Fibroblast of skin of back (primary cell): ENCODE data around the gene LSM12.

ENCODE experiments used
- DNase-seq: peaks from one replicate; pipeline ENCODE4 v3.0.0-alpha.2; 2013

The LSM12 gene

DNA sequence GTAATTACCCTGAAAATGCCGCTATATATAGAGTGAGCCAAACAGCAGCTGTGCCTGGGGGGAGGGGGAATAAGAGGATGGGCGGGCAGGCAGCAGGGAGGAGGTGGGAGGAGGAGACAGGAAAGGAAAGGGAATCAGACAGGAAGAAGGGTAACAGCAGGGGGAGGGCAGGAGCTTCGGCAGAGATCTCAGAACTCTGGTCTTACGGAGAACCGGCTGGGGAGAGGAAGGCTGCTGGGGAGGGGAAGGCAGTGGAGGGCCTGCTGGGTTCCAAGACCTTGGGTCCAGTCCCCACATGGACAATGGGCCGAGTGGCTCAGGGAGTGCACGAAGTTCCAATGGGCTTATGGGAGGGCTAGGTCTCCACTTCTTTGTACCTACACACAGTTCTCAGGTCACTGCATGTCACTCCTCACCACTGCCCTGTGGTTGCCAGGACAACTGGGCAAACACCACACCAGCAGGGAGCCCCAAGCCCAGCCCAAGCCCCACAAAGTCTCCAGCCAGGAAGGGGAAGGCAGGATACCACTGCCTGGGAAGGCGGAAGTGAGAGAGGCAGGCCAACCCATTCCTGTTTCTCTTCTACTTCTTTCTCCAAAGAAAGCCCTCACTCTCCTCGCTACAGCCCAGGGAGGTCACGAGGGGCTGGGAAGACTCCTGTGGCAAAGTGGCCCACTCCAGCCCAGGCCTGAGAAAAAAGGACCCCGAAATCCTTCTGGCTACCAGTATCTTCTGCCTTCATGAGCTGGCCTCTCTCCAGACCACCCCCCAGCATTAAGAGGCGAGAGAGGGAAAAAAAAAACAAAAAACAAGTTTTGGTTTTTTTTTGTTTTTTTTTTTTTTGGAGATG lies 29.4 kb upstream of the LSM12 start:
- peak; percentile 95 for DNase-seq

DNA sequence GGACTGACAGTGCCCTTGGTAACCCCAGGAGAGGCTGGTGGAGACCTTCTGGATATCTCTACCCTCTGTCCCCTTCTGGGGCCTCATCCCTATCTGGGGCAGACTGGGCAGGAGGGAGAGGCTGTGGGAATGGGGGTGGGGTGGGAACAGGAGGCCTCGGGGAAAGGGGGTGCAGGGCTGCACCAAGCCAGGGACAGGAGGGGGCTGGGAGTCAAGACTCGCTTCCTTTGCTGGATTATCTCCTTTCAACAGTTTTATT lies 28.8 kb upstream of the LSM12 start:
- DNase-seq = no peak

DNA sequence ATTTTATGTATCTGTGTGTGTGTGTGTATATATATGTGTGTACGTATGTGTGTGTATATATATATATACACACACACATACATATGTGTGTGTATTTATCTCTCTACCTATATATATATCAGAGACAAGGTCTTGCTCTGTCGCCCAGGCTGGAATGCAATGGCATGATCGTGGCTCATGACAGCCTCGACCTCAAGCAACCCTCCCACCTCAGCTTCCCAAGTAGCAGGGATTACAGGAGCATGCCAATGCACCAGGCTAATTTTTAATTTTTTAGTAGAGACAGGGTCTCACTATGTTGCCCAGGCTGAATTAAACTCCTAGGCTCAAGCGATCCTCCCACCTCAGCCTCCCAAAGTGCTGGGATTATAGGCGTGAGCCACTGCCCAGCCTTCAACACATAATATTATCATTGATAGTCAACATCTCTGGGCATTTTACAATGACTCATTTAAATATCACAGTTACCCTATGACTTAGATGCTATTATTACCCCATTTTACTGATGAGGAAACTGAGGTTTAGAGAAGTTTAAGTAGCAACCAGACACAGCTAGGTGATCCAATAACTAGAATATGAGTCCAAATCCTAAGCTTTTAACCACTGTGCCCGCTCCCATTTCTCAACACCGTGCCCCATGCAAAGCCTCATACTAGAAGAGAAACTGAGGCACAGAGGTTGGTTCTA lies 28.4 kb upstream of the LSM12 start:
- DNase-seq = no peak

DNA sequence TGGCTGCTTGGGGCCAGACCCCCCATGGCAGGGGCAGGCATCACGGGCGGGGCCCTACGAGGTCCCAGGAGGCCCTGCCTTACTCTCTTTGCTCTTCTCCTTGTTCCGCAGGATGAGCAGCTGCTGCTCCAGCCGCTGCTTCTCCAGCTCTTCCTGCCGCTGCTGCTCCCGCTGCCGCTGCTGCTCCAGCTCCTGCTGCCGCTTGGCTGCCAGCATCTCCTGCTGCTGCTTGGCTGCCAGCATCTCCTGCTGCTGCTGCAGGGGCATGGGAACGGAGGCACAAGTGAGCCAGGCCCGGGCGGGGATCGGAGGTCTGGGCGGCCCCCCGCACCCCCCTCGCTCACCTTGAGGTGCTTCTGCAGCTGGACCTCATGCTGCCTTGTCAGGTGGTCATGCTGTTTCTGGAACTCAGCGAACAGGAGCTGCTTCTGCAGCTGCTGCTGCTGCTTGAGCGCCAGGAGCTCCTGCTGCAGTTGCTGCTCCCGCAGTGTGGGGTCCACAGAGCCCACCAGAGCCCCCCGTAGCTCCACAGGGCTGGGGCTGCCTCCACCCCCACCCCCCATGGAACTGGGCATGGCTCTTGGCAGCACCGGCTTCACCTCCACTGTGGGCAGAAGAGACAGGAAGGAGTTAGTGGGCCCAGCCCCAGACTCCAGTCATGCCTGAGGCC lies 26.9 kb upstream of the LSM12 start:
- no peak for DNase-seq

- DNase-seq = no peak
Measured at GRCh38 chr17:44092051-44092450, 25.6 kb upstream of the LSM12 start.

- no peak for DNase-seq
Measured at GRCh38 chr17:44091200-44091997, 24.9 kb upstream of the LSM12 start.

DNA sequence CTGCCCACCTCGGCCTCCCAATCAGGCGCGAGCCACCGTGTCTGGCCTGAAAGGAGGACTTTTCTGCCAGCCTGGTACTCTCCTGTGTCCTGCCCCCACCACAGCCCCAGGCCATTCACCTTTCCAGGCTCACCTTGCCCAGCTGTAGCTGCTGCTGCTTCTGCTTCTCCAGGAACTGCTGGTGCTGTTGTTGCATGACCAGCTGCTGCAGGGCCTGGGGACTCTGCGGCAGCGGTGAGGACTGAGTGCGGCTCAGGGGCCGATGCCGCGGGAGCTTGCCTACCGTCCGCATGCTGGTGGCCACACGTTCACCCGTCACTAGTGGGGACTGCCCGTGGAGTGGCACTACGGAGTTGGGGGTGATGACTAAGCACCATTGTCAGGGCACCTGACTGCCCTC lies 21.8 kb upstream of the LSM12 start:
- DNase-seq = no peak

DNA sequence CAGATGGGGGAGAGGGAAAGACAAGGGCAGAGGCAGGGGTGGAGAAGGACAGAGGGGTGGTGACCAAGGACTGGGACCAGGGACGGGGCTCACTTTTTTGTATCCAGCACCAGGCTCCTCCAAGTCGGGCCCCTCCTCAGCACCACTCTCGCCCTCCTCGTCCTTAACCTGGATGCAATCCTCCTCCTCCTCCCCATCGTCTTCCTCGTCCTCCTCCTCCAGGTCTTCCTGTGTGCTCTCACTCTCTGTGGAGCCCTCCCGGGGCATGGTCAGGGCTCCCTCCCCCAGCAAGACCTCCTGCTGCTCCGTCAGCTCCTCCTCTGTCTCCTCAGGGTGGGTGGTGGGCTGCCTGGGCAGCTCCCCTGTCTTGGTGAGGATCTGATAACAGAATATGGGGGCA lies 20.8 kb upstream of the LSM12 start:
- no peak for DNase-seq

DNA sequence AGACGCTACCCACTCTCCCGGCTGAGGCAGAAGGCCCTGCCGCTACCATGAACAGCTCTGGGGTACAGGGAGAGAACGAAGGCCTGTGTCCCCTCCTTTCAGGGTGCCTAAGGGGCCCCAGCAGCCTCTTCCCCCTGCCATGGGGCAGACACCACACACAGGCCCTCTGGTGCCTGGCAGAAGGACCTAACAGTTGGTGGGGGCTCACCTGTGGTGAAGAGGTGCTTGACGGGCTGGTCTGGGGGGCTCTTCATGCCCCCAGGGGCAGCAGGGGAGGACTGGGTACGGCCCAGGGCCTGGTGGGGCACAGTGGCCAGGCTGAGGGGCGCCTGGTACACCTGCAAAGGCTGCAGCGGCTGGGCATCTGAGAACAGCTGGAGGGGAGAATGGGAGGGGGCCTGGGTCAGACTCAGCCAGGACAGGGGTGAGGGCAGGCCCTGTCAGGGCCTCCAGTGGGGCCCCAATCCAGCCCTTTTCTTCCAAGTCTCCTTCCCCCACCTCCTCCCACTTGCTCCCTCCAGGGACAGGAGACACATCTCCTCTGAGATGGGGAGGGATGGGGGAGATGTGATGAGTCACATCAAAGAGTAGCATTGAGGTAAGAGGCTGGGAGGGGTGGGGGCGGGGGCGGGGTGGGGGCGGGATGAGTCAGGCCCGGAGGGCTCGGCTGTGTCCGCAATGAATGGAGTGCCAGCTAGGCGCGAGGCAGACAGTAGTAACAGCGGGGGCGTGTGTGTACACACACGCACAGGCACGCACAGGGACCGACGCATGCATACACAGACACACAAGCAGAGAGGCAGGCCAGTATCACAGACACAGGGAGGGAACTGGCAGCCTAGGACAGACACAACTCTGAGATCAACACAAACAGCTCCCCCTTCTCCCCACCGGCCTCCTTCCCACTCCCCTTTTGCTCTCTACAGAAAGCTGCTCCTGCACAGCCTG lies 20.2 kb upstream of the LSM12 start:
- DNase-seq = peak; percentile 97

DNA sequence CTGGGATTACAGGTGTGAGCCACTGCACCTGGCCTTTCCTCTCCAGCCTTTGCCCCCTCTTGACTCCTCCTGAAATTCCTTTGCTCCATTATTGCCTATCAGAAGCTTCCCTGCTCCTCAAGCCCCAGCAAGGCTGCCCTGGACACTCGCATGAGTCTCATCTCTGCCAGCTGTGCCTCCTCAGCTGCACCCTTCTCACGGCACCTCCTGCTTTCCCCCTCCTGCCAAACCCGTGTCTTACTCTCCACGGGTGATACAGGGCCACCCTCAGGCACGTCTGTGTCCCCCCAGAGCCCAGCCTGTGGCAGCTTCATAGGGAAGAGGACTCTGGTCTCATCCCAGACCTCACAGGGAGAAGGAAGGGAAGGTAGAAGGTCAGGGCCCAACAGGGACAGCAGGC lies 19.4 kb upstream of the LSM12 start:
- DNase-seq = no peak

GRCh38 chr17:44084921-44085320 lies 18.4 kb upstream of the LSM12 start:
- no peak for DNase-seq

- DNase-seq = no peak
Measured at GRCh38 chr17:44084131-44084538, 17.7 kb upstream of the LSM12 start.

- no peak for DNase-seq
Measured at GRCh38 chr17:44083250-44083849, 16.9 kb upstream of the LSM12 start.

DNA sequence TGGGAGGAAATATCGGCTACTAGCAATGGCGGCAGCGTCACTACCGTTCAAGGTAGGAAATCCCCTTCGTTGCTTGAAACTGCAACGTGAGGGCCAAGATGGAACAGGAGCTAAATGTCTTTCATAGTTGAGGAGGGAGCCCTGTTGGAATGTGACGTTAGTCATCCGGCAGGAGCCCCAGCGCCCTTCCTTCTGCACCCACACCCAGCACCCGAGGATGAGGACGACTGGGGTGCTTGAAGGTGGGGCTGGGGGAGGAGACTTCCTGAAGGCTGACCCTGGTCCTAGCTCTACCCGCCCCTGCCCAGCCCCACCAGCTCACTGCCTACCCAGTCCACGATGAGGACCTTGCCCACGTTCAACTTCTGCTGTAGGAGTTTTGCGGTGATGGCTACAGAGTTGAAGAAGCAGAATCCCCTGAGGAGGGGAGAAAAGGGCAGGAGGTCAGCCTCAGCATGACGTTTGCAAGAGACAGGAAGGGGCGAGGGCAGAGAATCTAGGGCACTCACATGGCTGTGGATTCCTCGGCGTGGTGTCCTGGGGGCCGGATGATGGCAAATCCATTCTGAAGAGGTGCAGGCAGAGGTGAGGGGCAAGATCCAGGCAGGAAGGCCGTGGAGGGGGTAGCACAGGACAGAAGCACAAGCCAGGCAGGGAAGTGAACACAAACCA lies 15.9 kb upstream of the LSM12 start:
- no peak for DNase-seq

DNA sequence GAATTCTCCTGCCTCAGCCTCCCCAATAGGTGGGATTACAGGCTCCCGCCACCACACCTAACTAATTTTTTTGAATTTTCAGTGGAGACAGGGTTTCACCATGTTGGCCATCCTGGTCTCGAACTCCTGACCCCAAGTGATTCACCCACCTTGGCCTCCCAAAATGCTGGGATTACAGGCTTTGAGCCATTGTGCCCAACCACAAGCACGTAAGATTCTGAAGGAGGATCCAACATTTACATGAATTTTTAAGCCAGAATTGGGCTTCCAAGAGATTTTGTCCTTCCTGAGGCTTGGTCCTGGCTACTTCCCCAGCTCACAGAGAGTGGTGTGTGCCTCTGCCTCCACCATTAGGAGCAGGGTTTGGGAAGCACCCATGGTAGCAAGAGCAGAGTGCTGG lies 15.2 kb upstream of the LSM12 start:
- DNase-seq = no peak

DNA sequence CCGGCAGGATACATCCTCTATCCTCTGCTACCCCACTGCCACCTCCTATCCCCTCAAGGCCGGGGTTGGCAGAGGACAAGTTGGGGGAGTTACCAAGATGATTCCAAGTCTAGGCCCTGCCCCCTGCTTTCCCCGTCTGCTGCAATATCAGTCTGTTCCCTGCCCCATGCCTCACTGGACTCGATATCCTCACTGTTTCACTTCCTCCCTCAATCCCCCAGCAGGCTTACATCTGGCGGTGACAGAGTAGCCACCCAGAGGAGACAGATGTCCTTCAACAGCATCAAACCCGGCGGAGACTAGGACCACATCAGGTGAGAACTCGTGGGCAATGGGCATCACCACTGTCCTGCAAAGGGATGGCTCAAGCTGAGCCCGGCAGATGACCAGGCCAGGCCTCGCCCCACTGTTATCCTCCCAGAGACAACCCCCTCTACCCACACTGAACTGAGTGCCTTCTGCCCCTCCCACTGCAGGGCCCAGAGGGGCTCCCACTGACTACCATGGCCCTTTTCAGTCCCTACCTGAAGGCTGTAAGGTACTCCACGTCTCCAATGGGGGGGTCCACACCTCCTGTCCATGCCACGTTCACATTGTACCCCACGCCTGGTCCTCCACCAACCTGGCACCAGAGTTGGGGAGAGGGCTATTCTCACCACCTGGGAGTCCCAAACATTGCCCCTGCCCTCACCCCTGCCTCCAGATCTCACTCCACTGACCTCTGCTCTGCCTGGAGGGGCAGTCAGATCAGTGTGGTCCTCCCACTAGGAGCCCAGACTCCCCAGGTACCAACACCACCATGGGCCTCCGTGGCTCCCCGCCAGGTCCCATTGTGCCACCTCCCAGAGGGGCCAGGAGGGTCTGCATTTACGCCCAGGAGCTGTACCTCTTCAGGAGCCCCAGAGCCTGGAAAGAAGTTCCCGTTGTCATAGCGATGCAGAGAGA lies 13.7 kb upstream of the LSM12 start:
- no peak for DNase-seq

DNA sequence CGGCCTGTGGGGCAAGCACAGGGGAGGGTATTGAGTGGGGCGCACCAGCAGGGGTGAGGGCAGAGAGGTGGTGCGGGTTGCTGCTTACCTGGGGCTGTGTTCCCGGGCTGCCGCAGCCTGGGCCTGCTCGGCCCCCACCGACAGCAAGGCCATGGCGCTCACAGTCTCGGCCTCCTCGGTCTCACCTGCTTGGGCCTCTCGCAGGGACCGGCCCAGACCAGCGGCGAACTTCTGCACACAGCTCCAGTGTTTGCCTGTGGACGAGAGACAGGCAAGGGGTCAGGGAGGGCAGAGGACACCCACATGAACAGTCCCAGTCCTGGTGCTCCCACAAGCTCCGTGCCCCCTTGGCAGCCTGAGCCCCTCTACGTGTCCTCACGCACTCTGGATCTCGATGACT lies 11.9 kb upstream of the LSM12 start:
- no peak for DNase-seq

DNA sequence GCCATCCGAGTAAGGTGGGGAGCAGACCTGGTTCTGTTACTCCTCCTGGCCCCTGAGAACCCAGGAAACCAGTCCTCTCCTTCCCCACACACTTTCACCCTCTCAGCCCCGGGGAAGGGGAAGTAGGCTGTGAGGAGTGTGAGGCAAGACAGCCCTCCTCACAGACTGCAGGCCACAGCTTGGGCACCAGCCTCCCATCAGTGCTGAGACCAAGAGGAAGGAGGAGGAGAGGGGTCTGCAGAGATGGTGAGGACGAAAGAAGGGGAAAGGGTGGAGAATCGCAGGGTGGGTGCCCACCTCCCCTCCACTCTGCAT lies 11.1 kb upstream of the LSM12 start:
- DNase-seq = no peak

- no peak for DNase-seq
Measured at GRCh38 chr17:44076716-44077594, 10.5 kb upstream of the LSM12 start.
